ENCODE data around the gene FBXW5.

DNA sequence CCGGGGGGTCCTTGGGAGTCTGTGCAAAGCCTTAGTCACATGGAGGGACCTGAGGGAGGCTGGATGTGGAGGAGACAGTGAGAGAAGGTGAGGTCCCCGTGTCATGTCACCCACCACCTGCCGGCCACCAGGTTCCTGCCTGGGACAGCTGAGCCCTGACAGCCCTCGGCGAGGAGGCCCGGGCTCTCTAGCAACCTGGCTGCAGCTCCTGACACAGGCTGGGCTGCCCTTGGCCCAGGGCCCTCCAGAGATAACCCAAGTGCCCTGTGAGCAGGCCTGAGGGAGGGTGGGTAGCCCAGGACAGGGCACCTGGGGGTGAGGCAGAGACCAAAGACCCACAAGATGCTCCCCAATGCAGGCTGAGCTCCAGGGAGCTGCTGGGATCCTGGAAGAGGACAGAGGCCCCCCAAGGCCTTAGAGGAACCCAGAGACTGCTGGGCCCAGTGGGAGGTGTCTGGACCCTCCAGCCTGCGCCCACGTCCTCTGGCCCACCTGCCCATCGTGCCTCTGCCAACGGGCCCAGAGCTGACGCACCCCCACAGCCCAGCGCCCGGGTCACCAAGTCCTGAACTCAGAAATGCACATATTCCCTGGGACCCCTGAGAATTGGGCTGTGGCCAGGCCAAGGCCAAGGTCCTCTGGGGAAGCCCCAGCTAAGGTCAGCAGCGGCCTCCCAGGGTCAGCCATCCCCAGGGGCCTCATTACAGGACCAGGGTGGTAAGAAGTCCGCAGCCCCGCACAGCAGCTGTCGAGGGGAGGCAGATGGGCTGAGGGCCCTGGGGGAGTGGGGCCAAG is 24.0 kb upstream of the FBXW5 start:
- no peak for TF ChIP-seq POLR2A (IDR thresholded peaks at IDR 0.05; ENCODE audit: low read depth, low read length)
- TF ChIP-seq POLR2AphosphoS5 (IDR thresholded peaks at IDR 0.05; ENCODE audit: low read depth, low read length), result no peak
- TF ChIP-seq TAF1 (IDR thresholded peaks at IDR 0.05; ENCODE audit: low read depth, low read length), result no peak
- TF ChIP-seq POU2F2 (IDR thresholded peaks at IDR 0.05; ENCODE audit: low read depth, low read length), result no peak
- no peak for TF ChIP-seq SPI1 (IDR thresholded peaks at IDR 0.05; ENCODE audit: low read depth, low read length)

Measured in GM12891 (cell line).